ENCODE measurements around the gene TECPR1.

TECPR1 gene

DNA sequence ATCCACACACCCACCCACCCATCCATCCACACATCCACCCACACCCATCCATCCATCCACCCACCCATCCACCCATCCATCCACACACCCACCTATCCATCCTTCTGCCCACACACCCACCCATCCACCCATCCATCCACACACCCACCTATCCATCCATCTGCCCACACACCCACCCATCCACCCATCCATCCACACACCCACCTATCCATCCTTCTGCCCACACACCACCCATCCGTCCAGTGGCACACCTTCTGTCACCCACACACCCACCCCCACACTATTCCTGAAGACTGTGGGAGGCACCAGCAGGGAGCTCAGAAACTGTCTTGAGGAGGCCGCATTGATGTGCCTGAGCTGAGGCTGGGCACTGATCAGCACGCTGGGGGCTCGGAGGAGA lies 9.1 kb downstream of the TECPR1 start:
- no peak for DNase-seq (ENCODE audit: low read depth)

DNA sequence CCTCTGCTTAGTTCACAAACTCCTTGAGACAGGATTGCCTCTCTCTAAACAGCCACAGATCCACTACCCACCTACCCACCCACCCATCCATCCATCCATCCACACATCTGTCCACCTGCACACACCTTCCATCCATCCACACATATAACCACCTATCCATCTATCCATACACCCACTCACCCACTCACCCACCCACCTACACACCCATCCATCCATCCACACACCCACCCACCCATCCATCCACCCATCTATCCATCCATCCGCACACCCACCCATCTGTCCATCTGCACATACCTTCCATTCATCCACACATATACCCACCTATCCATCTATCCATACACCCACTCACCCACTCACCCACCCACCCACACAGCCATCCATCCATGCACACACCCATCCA lies 9.7 kb downstream of the TECPR1 start:
- DNase-seq (ENCODE audit: low read depth): no peak

DNA sequence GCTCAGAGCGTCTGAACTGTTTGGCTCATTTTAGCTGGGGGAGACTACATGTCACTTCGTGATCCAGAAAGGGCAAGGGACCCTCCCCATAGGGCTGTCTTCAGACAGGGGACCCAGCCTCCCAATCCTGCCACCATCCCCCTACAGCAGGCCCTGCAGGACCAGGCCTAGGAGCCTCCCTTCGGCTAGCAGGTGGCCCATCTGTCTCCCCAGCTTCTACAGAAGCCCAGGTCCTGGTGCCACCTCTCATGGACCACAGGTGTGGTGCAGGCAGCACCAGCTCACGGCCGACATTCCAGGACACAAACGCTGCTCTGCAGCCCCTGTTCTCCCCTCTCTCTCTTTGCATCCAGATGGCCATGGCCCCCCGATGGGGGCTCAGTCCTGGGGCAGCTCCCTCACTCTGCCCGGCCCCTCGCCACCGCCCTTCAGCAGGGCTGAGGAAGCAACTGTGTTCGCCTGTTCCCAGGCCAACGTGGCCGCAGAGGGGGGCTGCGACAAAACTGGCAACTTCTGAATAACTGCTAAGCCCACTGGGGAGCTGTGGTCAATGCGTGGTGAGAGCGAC lies 10.3 kb downstream of the TECPR1 start:
- no peak for DNase-seq (ENCODE audit: low read depth)

- no peak for DNase-seq (ENCODE audit: low read depth)
Measured at GRCh38 chr7:98240961-98241673, 10.9 kb downstream of the TECPR1 start.

DNA sequence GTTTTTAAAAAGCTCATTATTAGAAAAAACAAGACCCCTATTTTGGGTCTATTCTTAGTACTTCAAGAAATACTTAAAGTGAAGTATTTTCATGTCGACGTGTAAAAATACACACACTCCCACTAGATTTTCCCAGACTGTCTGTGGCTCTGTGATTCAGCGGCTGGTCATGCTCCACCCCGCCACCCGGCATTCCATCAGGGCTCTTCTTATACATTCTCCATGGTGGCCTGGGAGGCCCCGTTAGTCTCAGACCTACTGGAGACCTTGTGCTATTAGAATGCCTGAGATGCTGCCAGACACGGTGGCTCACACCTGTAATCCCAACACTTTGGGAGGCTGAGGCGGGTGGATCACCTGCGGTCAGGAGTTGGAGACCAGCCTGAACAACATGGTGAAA lies 13.1 kb downstream of the TECPR1 start:
- no peak for DNase-seq (ENCODE audit: low read depth)

GRCh38 chr7:98238076-98238475 lies 14.0 kb downstream of the TECPR1 start:
- DNase-seq (ENCODE audit: low read depth): no peak

GRCh38 chr7:98236355-98237185 lies 15.5 kb downstream of the TECPR1 start:
- DNase-seq (ENCODE audit: low read depth): no peak

DNA sequence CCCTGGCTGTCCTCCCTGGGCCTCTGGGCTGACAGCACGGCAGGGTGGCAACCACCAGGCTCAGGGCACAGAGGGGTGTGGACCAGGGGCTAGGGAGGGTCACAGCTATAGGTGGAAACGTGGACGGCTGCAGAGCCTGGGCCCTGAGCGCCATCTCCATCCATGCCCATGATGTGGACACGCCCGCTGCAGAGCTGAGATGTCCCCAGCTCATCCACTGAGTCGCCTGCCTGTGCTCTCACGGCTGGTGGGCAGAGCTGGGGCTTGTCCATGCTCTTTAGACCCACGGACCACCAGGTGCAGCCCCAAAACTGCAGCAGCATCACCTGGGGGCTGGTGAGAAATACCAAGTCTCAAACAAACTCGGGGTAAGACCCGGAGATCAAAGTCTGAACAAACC lies 16.1 kb downstream of the TECPR1 start:
- DNase-seq (ENCODE audit: low read depth): no peak

- DNase-seq (ENCODE audit: low read depth): no peak
Measured at GRCh38 chr7:98234429-98235147, 17.4 kb downstream of the TECPR1 start.

DNA sequence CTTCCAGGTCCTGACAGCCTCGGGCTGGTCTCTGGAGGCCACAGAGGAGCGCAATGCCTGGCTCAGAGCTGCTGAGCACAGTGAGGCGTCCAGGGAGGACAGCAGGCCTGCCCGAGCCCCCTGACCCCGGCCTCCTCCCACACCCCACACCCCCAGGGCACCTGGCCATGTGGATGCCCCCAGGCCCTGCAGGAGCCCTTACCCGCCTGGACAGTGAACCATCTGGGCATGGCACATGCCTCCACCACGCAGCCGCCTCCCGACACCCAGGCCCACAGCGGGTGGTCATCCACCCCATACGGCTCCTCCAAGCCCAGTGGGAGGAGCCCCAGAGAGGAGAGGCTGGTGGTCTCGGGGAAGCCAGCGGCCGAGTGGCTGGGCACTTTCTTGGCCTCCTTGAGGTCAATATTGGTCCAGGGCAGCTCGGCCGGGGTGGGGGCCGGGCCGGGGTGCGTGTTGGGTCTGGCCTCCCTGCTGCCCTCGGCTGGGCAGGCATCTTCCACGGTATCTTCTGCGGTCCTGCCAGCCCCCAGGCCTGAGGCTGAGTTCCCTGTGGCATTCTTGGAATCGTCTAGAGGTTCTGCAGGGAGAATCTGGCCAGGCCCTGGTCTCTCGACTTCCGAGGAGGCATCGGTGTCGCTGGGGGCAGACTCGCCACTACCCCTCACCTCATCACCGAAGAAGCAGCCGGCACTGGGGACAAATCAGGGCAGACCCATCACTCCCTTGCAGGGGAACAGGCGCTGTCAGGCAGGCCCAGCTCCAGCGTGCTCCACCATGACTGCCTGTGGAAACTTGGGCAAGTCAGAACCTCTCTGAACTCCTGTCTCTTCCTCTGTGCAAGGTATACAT lies 18.6 kb downstream of the TECPR1 start:
- DNase-seq (ENCODE audit: low read depth): no peak

DNA sequence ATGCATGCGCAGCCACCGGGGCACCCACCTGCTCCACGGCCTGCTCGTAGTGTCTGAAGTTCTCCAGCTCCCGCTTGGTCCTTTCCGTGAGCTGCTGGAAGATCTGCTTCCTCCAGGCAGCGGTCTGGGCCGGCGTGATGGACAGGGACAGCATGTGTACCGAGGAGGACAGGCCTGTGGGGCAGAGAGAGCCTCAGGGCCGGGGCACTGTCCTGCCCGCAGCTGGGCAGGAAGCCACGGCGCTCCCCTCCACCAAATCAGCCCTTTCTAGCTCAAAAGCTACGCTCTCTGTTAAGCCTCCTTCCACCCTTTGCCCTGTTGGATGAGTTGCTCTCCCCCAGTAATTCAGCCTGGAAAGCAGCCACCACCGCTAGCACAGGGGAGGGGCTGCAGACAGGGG lies 19.2 kb downstream of the TECPR1 start:
- no peak for DNase-seq (ENCODE audit: low read depth)

DNA sequence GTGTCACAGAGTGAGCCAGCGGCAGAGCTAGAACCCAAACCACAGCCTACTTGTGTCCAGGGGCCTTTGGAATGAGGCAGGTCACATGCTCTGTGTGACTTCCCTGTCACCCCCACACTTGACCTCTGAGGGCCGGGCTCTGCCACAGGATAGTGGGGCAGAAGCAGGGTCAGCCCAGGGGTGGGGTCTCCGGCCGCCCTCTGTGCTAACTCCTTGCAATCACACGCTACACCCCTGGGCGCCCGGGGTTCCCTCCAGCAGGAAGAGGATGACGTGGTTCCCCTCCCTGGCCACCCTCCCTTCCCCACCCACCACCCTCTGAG lies 19.8 kb downstream of the TECPR1 start:
- DNase-seq (ENCODE audit: low read depth): no peak

- no peak for DNase-seq (ENCODE audit: low read depth)
Measured at GRCh38 chr7:98231493-98232262, 20.4 kb downstream of the TECPR1 start.

- DNase-seq (ENCODE audit: low read depth): no peak
Measured at GRCh38 chr7:98230746-98231471, 21.1 kb downstream of the TECPR1 start.

GRCh38 chr7:98229991-98230745 lies 21.9 kb downstream of the TECPR1 start:
- DNase-seq (ENCODE audit: low read depth): no peak

- DNase-seq (ENCODE audit: low read depth): no peak
Measured at GRCh38 chr7:98229441-98229840, 22.6 kb downstream of the TECPR1 start.

GRCh38 chr7:98228801-98229200 lies 23.2 kb downstream of the TECPR1 start:
- no peak for DNase-seq (ENCODE audit: low read depth)

- DNase-seq (ENCODE audit: low read depth): no peak
Measured at GRCh38 chr7:98227939-98228338, 24.1 kb downstream of the TECPR1 start.

DNA sequence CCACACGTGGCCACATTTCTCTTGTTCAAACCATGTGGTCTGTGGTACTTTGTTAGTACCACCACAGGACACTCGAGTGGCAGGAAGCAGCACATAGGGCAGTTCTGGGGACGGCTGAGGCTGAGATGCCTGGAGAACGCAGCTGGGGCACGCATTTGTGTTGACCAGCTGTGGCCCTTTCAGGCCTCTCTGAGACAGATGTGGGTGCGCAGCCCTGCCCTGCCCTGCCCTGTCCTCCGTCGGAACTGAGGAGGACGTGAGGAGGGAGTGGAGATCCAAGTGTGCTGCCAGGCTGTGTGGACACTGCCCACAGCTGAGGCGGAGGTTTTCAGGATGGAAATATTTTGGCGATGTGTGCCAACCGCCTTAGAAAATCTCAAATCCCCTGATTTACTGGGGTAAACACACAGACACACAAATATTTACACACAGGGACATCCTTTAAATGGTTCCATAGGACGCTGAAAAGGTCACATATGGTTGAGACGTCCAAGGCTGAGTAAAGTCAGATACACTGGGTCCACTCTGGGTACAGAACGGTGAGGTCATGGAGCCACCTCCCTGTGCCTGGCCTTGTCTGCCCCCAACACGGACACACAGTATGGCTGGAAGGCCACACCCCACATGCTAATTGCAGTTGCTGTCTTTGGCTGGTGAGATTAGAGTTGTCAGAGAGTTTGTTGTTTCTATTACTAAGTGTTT lies 26.0 kb downstream of the TECPR1 start:
- no peak for DNase-seq (ENCODE audit: low read depth)
